ENCODE results near the gene CUL7. TPM values are rescaled to one million over a fixed set of nuclear protein-coding genes. Genes with fewer than 3 reads are reported as not detected.
"Not testable (repeated sequence)": the region's sequence is repeated elsewhere in the genome, so short reads cannot be mapped to it uniquely, and the experiment has no call there.

Gene CUL7
- 10.6 and 12.0 TPM in 2 replicates for total RNA-seq

DNA sequence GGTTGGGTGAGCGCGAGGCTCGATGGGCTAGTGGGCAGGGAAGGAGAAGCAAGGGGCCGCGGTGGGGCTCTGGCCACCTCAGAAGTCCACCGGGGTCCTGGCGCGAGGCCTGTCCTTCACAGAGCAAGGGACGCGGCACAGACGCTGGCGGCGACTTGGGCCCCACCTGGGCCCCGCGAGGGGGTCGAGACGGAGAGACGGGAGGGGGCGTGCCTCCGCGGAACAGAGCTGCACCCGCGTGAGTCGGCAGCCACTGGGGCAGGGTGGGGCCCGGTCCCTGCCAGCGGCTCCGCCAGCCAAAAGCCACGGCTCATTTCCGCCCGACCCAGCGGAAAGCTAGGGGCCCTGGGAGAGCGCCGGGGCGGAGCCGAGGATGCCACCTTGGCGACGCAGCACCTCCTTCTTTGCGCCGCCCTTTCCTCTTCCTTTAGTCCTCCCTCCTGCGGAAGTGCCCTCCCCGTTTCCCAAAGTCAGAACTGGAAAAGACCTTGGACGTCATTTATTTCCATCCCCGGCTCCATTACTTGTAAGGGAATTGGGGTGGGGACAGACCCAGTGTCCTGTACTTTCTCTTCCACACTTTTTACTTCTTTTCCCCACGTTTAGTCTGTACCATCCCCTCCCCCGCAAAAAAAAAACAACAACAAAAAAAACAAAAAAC, at the start of gene CUL7:
Gene CUL7 (minus strand): TSS at position 307 of the 661 bp plus-strand sequence. CDS start 1,063 bp downstream, outside the sequence.
- intact Hi-C loops (cut with micrococcal nuclease): loop anchor here (1.0 to 10.0 kb wide), 5 partner anchors 39 to 489 kb away; partner anchors contain the start of genes CNPY3, KLHDC3, LRRC73 and POLR1C

DNA sequence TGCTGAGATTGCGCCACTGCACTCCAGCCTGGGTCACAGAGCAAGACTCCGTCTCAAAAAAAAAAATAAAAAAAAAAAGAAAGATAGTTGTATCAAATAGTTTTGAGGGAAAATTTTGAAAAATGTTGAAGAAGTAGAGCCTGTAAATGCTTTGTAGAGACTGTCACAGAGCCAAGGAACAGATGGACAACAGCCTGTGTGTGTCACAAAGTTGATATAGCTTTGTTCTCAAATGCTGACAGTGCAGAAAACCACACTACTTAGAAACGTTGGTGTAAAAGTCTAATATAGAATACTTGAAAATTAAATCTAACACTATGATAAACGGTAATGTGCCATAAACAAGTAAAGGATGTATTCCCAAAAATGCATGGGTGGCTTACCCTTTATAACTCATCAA, 47.8 kb upstream of the CUL7 start:
- intact Hi-C loops (cut with micrococcal nuclease): no loop called here

DNA sequence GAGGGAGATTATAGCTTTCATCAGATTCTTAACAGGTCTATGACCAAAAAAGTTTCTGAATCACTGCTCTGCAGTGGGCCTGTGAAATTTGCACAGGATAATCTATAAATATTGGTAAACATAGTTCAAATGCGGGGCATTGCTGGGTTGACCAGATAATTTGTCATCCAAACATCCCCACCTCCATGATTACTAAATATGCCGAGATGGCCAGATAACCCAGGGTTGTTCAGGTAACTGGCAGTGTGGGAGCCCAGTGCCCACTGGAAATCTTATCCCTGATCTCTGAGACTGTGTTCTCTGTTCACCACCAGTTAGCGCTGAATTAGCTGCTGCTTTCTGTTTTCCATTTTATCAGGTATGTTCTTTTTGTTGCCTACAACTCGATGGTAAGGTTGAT, 43.9 kb upstream of the CUL7 start:
- intact Hi-C loops (cut with micrococcal nuclease): no loop called here

DNA sequence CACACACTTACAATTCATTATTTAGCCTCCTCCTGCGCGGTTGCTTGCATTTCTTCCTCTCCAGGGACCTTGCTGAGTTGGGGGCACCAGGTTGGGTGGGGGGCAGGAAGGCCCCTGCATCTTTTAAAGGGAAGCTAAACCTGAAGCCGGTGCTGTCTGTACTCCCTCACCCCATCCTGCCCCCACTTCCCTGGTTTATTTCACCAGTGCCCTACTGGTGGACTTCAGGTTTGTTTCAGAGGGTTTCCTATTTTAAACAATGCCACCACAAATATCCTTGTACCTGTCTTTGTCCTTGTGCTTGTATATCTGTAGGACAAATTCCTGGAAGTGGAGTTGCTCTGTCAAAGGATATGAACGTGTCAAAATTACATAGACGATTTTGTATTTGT, 43.4 kb upstream of the CUL7 start:
- intact Hi-C loops (cut with micrococcal nuclease): no loop called here

DNA sequence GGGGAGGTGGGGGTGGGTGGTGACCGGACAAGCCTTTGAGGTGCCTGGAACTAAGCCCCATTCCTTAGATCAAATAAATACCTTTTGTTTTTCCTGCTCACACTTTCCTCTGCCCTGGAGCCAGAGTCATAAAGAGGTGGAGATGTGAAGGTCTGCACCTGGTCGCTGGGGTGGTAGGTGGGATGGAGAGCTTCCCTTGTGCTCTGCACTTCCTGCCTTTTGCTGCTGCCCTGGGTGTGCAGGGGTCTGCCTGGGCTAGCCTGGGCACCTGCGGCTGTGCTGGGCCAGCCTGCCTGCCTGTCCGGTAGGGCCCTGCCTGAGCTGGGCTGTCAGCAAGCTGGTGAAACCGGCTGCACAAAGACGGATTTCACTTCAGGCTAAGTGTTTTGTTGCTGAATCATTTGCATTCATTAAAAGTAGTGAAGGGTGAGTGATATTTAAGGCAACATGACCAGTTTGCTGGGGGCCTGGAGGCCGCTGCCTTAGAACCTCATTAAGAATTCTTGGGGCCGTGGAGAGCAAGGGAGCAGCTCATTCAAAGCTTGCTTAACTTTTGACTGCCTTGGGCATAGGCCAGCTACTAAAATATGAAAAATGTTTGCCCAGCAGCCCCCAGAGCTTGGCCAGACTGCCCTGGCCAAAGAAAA, 42.9 kb upstream of the CUL7 start:
- intact Hi-C loops (cut with micrococcal nuclease): no loop called here

DNA sequence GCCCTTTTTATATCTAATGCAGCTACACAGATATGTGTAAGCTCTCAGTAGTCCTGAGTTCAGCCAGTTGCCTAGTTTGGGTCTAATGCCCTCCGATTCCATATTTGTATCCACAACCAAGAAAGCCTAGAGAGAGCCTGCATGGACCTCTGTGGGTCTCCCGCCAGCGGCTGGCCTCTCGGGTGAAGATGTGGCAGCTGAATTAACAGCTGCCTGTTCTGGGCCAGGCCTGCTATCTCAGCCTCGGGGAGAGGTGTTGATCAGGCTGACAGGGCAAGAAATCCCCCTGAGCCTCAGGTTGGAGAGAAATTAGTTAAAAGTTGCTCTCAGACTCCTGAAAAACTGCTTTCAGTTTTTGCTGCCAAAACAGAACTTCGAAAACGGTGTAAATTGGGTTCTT, 42.3 kb upstream of the CUL7 start:
- intact Hi-C loops (cut with micrococcal nuclease): no loop called here

DNA sequence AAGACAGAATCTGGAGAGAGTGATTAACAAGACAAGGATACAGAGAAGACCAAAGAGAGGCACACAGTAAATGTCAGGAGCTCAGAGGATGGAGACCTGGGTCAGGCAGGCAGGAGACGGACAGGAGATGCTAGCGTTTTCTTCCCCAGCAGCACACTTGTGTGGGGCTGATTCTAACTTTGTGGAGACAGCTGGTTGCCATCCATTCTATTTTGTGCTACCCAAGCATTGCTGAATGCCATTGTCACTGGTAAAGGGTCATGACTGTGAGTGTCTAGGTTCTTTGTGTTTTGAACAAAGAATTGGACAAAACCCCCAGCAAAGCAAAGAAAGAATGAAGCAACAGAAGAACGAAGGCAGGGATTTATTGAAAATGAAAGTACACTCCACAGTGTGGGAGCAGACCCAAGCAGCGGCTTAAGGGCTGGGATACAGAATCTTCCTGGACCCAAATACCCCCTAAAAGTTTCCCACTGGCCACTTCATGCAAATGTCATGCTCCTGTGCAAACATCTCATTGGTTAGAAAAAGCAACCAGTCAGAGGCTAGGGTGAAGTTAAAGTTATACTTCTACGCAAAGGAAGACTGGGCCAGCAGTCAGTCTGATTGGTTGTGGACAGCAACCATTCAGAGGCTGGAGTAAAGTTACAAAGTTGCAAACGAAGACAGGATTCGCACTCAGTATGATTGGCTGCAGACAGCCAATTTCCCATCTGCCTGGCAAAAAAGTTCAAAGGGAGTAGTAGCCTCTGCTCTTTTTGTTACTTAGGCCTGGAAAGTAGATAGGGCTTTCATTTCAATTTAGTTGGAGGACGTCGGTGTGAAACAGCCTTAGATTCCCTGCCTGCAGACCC, 40.0 kb upstream of the CUL7 start:
- intact Hi-C loops (cut with micrococcal nuclease): no loop called here

DNA sequence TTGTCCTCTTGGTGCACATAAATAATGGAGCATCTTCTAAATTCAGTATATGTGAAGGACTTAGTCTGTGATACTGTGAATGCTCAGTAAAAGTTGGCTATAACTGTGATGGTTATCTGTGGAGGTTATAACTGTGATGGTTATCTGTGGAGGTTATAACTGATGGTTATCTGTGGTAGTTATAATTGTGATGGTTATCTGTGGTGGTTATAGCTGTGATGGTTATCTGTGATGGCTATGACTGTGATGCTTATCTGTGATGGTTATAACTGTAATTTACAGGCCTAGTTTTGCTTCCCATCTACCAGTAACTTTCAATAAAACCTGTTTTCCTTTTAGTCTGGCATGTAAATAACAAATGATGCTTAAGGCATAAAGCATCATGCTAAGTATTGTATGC, 39.0 kb upstream of the CUL7 start:
- intact Hi-C loops (cut with micrococcal nuclease): no loop called here

DNA sequence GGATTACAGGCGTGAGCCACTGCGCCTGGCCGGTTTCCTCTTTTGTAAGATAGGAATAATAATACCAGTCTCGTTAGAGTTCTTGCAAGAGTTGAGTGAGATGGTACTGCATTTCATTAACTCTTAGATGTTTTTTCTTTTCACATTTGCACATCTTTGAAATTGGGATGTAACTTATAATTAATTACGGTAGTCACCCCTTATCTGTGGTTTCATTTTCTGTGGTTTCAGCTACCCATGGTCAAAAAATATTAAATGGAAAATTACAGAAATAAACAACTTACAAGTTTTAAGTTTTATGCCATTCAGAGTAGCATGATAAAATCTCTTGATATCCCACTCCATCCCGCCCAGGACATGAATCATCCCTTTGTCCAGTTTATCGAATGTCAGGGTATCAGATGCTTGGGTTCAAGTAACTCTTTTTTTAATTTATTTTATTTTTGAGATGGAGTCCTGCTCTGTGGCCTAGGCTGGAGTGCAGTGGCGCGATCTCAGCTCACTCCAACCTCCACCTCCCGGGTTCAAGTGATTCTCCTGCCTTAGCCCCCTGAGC, 37.9 kb upstream of the CUL7 start:
- intact Hi-C loops (cut with micrococcal nuclease): no loop called here

DNA sequence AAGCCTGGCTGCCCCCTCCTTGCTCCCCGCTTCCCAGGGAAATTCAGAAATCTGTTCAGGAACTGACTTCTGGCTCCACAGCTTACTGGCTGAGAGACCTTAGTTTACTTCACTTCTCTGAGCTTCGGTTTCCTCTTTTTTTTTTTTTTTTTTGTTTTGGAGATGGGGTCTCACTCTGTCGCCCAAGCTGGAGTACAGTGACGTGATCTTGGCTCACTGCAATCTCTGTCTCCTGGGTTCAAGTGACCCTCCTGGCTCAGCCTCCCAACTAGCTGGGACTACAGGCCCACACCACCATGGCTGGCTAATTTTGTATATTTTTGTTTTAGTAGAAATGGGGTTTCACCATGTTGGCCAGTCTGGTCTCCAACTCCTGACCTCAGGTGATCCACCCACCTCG, 37.4 kb upstream of the CUL7 start:
- intact Hi-C loops (cut with micrococcal nuclease): no loop called here

DNA sequence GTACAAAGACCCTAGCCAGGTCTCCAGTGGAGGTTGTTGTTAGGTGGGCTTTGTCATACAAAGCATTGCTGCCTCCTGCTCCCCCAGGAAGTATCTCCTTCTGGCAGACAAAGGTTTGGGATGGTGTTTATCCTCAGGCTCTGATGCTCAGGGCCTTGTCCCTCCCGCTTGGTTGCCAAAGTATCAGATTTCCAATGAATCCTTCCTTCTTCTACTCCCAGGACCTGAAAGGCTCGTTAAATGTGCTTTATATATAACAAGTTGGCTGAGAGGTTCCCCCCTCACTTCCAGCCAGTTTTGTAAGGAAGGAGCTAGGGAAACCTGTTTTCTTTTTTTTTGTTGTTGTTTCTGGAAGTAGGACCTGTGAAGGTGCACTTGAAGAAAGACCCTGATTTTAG, 36.9 kb upstream of the CUL7 start:
- intact Hi-C loops (cut with micrococcal nuclease): no loop called here

DNA sequence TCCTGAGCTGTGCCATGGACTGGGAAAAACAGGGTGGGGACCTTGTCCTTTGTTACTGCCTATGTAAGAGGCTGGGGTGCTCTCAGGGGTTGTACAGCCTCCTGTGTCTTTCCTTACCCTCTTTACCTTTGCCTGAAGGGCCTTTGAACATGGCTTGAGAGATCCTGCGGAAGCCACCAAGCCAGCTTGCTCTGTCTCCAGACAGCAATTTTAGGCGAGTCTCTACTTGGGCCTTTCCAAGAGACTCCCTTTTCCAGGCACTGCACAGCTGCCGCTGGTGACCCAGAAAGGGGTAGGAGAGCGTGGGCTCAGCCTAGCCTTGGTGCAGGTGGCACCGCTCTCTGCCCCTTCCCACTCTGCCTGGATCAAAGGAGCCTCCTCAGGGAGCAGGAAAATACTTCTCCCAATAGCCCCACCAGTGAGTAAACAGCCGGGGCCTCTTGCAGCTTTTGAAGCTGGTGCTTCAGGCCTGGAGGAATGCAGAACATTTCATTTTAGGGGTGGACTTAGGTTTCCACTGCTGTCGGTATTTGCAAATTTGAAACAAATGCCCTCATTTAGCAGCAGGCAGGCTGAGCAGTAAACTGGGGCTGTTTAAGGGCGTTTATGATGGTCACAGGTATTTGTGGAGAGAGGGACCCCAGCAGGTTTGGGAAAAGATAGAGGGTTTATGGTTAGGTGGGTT, 36.4 kb upstream of the CUL7 start:
- intact Hi-C loops (cut with micrococcal nuclease): no loop called here

DNA sequence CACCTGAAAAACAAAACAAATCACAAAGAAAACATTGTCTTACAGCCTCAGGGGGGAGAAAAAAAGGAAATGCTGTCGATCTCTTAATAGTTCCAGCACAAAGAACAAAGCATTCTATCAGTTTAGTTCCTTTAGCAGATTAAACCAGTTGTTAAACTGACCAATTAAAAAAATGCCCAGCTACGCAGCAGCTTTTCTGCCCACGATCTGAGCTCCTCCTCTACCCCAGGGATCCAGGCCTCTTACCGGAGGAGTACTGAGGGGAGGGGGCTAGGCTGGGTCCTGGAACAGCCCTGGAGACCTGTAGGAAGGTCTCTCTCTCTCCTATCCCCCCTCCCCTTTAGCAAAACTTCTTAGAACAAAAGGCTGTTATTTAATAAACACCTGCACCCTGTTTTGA, 35.8 kb upstream of the CUL7 start:
- intact Hi-C loops (cut with micrococcal nuclease): no loop called here

DNA sequence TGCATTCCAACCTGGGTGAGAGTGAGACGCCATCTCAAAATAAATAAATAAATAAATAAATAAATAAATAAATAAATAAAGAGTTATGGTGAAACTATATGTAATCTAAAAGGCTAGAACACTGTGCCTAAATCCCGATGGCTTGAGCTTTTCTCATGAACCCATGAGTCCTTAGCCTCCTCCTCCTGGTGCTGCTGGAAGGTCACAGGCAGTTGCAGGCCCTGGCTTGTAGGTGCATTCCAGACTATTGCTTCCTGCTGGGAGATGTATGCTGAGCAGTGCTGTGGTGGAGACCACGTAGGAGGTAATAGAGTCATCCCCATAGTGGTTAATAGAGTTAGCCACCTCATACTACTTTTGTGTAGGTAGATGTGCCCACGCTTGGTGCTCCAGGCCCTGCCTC, 35.0 kb upstream of the CUL7 start:
- intact Hi-C loops (cut with micrococcal nuclease): no loop called here

DNA sequence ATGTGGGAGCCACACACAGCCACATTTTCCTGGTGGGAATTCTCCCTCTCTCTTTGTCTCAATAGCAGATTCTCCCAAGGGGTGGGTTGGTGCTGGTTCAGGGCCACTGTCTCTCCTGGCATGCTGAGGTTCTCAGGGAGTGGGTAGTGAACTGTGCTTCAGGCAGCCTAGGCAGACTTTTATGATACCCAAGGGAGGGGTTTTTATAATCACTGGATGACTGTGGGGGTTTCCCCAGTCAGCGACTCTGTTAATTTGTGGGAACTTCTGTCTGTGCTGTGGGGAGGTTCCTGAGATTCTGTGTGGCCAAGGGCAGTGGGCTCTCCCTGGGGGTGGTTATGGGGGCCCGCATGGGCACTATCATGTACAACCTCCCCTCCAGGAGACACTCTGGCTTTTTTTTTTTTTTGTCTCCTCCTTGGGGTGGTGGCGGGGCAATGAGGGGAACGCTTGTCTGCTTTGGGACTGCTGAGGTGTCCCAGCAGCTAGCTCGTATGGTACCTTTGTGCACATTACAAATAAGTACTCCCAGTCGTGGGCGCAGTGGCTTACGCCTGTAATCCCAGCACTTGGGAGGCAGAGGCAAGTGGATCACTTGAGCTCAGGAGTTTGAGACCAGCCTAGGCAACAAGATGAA, 32.5 kb upstream of the CUL7 start:
- intact Hi-C loops (cut with micrococcal nuclease): no loop called here

DNA sequence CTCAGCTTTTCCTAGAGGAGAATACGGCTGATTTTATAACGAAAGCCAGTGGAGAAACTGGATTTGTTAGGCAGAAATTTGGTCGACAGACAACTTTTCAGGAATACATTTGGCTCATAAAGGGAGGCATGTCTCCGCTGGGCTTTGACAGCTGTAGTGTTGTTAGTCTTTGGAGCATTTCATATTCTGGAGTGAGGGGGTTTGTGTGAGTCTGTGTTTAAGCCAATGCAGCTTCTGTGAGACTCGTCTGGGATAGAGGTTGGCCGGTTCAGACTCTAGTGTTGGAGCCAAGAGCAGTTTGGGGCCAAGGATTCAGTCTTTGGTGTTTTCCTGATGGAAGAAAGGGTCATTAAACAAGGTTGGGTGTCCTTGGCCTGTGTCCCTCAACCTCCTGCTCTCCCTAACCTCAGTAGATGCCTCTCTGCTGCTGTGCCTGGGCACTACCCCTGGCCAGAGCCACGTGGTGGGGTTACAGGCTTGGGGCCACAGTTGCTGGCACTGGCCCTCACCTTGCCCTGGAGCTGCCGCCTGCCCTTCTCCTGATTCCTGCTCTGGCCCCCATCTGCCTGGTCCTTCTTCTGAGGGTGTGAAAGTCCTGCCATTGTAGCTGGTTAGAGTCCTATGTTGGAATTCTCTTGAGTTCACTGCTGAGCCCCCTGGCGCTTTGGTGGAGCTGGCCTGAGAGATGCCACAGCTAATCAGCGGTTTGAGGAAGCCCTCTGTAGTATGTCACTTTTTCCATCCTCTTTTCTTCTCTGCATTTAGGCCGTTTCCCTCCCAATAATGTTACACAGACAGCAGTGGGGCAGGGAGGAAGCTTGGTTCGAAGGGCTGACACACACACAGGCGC, 29.4 kb upstream of the CUL7 start:
- intact Hi-C loops (cut with micrococcal nuclease): no loop called here

DNA sequence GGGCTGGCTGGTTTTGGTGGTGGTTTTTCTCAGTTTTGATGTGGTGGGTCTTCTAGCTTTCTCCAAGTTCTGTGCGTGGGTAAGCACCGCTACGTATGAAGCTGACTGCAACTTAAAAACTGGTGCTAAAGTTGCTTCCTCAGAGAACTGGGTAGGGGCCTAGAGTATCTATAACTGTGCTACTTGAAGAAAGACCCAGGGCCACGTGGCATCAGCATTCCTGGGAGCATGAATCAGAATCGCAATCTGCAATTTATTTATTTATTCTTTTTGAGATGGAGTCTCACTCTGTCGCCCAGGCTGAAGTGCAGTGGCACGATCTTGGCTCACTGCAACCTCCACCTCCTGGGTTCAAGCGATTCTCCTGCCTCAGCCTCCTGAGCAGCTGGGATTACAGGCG, 28.3 kb upstream of the CUL7 start:
- intact Hi-C loops (cut with micrococcal nuclease): not testable (repeated sequence)

DNA sequence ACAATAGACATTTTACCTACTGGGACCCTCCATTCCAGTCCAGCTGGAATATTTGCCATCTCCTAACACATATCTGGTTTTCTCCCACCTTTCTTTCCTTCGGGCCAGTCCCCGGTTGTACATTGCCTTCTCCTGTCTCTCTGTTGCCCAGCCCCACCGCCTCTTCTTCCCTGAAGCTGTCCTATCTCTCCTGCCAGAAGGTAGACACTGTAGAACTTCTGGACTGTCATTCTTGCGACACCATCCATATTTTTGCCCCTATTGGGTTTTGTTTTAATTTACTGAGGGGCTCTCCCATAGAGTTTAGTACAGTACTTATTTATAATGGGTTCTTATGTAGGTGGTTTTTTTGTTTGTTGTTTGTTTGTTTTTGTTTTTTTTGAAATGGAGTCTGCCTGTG, 27.4 kb upstream of the CUL7 start:
- intact Hi-C loops (cut with micrococcal nuclease): no loop called here

DNA sequence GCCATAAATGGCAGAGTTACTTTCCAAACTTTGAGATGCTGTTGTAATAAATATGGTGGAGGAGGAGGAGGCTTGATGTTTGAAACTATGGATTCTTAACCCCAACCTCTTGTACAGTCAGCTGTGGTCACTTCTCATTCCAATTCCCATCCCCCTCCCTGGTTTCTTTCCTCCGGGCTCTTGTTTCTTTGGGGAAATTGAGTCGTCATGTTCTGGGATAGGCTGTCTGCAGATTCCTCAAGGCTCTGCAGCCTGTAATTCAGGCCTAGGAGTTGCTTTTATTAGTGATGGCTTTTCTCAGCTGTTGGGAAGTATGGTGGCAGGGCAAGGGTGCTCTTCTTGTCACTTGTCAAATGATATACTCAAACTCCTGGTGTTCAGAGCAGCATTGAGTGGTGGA, 25.0 kb upstream of the CUL7 start:
- intact Hi-C loops (cut with micrococcal nuclease): no loop called here

DNA sequence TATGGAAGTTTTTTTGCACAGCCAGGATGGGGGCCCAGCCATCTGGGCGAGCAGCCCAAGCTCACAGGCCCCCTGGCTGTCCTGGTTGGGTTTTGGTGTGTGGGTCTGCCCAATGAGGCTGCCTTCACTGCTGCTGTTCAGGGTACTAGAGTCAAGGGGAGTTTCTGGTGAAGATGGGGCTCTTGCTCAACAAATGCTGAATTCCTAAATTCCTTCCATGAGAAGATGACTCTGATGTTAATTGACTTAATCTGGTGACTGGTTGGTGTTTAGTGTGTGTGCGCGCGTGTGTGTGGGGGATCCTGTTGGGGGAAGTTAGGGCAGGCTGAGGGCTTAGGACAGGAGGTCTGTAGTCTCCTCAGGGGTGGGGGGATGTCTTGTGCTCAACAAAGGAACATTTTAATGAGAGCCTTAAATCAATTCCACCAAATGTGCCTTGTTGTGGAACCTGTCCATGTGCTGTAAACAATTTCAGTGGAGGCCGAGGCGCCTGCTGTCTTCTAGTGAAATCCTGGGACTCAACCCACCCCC, 24.4 kb upstream of the CUL7 start:
- intact Hi-C loops (cut with micrococcal nuclease): no loop called here

Measured in T-helper 2 cell treated with Interferon-gamma antibody and Interleukin-4, amounts not matched to agents 100 ng/mL and 5 ng/mL, for 36 hours (primary cell).